ENCODE data around the gene XRCC6. TPM values are rescaled to one million over a fixed set of nuclear protein-coding genes. Genes with fewer than 3 reads are reported as not detected.
"Not testable (repeated sequence)": the region's sequence is repeated elsewhere in the genome, so short reads cannot be mapped to it uniquely, and the experiment has no call there.

The XRCC6 gene
- total RNA-seq, 2 donors from 2014 or later: 247 to 254 TPM

- H3K9me3 ChIP-seq: no peaks in the 10 kb centered on the region
- intact Hi-C loops (cut with DNase I): no loop called here
- peaks cover 18 to 30% of the 10 kb centered on the region in 2 donors for H3K36me3 ChIP-seq
- H3K4me1 ChIP-seq (replicated peaks): no peaks in the 10 kb centered on the region
- TF ChIP-seq POLR2AphosphoS5 (IDR thresholded peaks at IDR 0.05): no peak
- TF ChIP-seq CTCF (IDR thresholded peaks at IDR 0.05): no peak
- TF ChIP-seq POLR2A (IDR thresholded peaks at IDR 0.05): no peak
- no peak for DNase-seq (ENCODE audit: low spot score)
- no peak overlapping the region for H3K27ac ChIP-seq
- 96% methylated on average over 2 of the region's 2 CpGs for WGBS
- H3K27me3 ChIP-seq (replicated peaks; ENCODE audit: insufficient read depth): no peaks in the 10 kb centered on the region
- no peak overlapping the region for H3K4me3 ChIP-seq
Observed at GRCh38 chr22:41661713-41662112, 40.6 kb downstream of the XRCC6 start.

GRCh38 chr22:41663594-41663993 lies 42.5 kb downstream of the XRCC6 start:
- H3K9me3 ChIP-seq; H3K4me1 ChIP-seq (replicated peaks); H3K27me3 ChIP-seq (replicated peaks; ENCODE audit: insufficient read depth); DNase-seq (ENCODE audit: low spot score); H3K27ac ChIP-seq; H3K4me3 ChIP-seq; intact Hi-C loops (cut with DNase I): not testable (repeated sequence)
- peaks cover 7 to 25% of the 10 kb centered on the region in 2 donors for H3K36me3 ChIP-seq
- WGBS: 68% methylated on average over 9 of the region's 9 CpGs

GRCh38 chr22:41664490-41664889 lies 43.4 kb downstream of the XRCC6 start:
- H3K36me3 ChIP-seq: peaks cover 6 to 17% of the 10 kb centered on the region in 2 donors
- H3K27ac ChIP-seq: no peak overlapping the region
- H3K9me3 ChIP-seq: no peaks in the 10 kb centered on the region
- no peak overlapping the region for H3K4me3 ChIP-seq
- DNase-seq (ENCODE audit: low spot score): no peak
- intact Hi-C loops (cut with DNase I): no loop called here
- no peaks in the 10 kb centered on the region for H3K4me1 ChIP-seq (replicated peaks)
- no peaks in the 10 kb centered on the region for H3K27me3 ChIP-seq (replicated peaks; ENCODE audit: insufficient read depth)
- TF ChIP-seq POLR2A (IDR thresholded peaks at IDR 0.05) (no peak), CTCF (IDR thresholded peaks at IDR 0.05) (no peak), POLR2AphosphoS5 (IDR thresholded peaks at IDR 0.05) (no peak)

- no peak for TF ChIP-seq CTCF (IDR thresholded peaks at IDR 0.05)
- no peak for TF ChIP-seq POLR2A (IDR thresholded peaks at IDR 0.05)
- TF ChIP-seq POLR2AphosphoS5 (IDR thresholded peaks at IDR 0.05): no peak
- H3K27ac ChIP-seq: no peak overlapping the region
- H3K36me3 ChIP-seq: peaks cover 5 to 12% of the 10 kb centered on the region in 2 donors
- H3K9me3 ChIP-seq: no peaks in the 10 kb centered on the region
- DNase-seq (ENCODE audit: low spot score): no peak
- intact Hi-C loops (cut with DNase I): no loop called here
- WGBS: 68% methylated on average over 3 of the region's 3 CpGs
- H3K4me1 ChIP-seq (replicated peaks): no peaks in the 10 kb centered on the region
- H3K4me3 ChIP-seq: no peak overlapping the region
- no peaks in the 10 kb centered on the region for H3K27me3 ChIP-seq (replicated peaks; ENCODE audit: insufficient read depth)
Observed at GRCh38 chr22:41664951-41665350, 43.9 kb downstream of the XRCC6 start.

- Histone ChIP-seq H3K4me1 (replicated peaks) (no peaks in the 10 kb centered on the region), H3K27ac (no peak overlapping the region), H3K4me3 (no peak overlapping the region), H3K27me3 (replicated peaks; ENCODE audit: insufficient read depth) (no peaks in the 10 kb centered on the region), H3K9me3 (no peaks in the 10 kb centered on the region), H3K36me3 (no peaks in the 10 kb centered on the region)
- intact Hi-C loops (cut with DNase I): no loop called here
- no peak for DNase-seq (ENCODE audit: low spot score)
- TF ChIP-seq POLR2AphosphoS5 (IDR thresholded peaks at IDR 0.05) (no peak), CTCF (IDR thresholded peaks at IDR 0.05) (no peak), POLR2A (IDR thresholded peaks at IDR 0.05) (no peak)
- 91% methylated on average over 21 of the region's 21 CpGs for WGBS
Observed at GRCh38 chr22:41668971-41669911, 48.1 kb downstream of the XRCC6 start.

All from prostate gland (tissue), 2 donors.